HG03432 (cell line): ENCODE data around the gene ALK.

Experiments used
- ATAC-seq: cut with Tn5 transposase; IDR thresholded peaks from one replicate; pipeline ENCODE4 v1.9.1; 2021; ENCODE audit warnings: mild to moderate bottlenecking, moderate library complexity; ENCODE audit not compliant: unreplicated experiment

ALK gene

GRCh38 chr2:29615183-29615582, 306.2 kb downstream of the ALK start:
- ATAC-seq = no peak

GRCh38 chr2:29614295-29614830, 307.0 kb downstream of the ALK start:
- no peak for ATAC-seq

- no peak for ATAC-seq
Measured at GRCh38 chr2:29613792-29614266, 307.6 kb downstream of the ALK start.

GRCh38 chr2:29613067-29613466, 308.3 kb downstream of the ALK start:
- no peak for ATAC-seq

- ATAC-seq = no peak
Measured at GRCh38 chr2:29612568-29612967, 308.8 kb downstream of the ALK start.

- ATAC-seq = no peak
Measured at GRCh38 chr2:29611850-29612249, 309.5 kb downstream of the ALK start.

GRCh38 chr2:29611261-29611660, 310.1 kb downstream of the ALK start:
- ATAC-seq = no peak

- ATAC-seq = no peak
Measured at GRCh38 chr2:29610569-29610968, 310.8 kb downstream of the ALK start.

GRCh38 chr2:29607038-29607420, 314.4 kb downstream of the ALK start:
- ATAC-seq = no peak

GRCh38 chr2:29606104-29607037, 315.0 kb downstream of the ALK start:
- ATAC-seq = no peak

- ATAC-seq = no peak
Measured at GRCh38 chr2:29603341-29603740, 318.0 kb downstream of the ALK start.

GRCh38 chr2:29601872-29602271, 319.5 kb downstream of the ALK start:
- ATAC-seq = no peak

GRCh38 chr2:29601321-29601720, 320.1 kb downstream of the ALK start:
- ATAC-seq = no peak

- ATAC-seq = no peak
Measured at GRCh38 chr2:29599946-29600345, 321.4 kb downstream of the ALK start.

GRCh38 chr2:29598978-29599377, 322.4 kb downstream of the ALK start:
- no peak for ATAC-seq

GRCh38 chr2:29597035-29597434, 324.4 kb downstream of the ALK start:
- ATAC-seq = no peak

GRCh38 chr2:29596584-29596983, 324.8 kb downstream of the ALK start:
- ATAC-seq = no peak

GRCh38 chr2:29591600-29591999, 329.8 kb downstream of the ALK start:
- ATAC-seq = no peak

- no peak for ATAC-seq
Measured at GRCh38 chr2:29590211-29590610, 331.2 kb downstream of the ALK start.

GRCh38 chr2:29589440-29590103, 331.8 kb downstream of the ALK start:
- ATAC-seq = no peak

- ATAC-seq = no peak
Measured at GRCh38 chr2:29587402-29588190, 333.8 kb downstream of the ALK start.
